HCT116 (cell line): Measurements from ENCODE around the gene TSC22D4. TPM values are rescaled to one million over a fixed set of nuclear protein-coding genes. Genes with fewer than 3 reads are reported as not detected.
"Not testable (repeated sequence)": the region's sequence is repeated elsewhere in the genome, so short reads cannot be mapped to it uniquely, and the experiment has no call there.

Experiments
- ATAC-seq: fragments of 200-7000 bp; cut with Tn5 transposase; 2 replicates; pipeline ENCODE4 v1.9.1; 2020; ENCODE audit warnings: mild to moderate bottlenecking, moderate library complexity
- Bru-seq: library from RNA; stranded (reverse); fragments of 400-500 nt; gene quantifications from one replicate; lab custom pipeline; 2021; lab: Mats Ljungman, UMichigan
- BruChase-seq, 2 experiments: library from RNA; stranded (reverse); fragments of 400-500 nt; gene quantifications; one replicate each; lab custom pipeline; 2021; lab: Mats Ljungman, UMichigan
- BruUV-seq: library from RNA; stranded (reverse); fragments of 400-500 nt; replicated peaks from 2 replicates; lab custom pipeline; 2021; lab: Mats Ljungman, UMichigan
- CTCF ChIA-PET: fragments of 300-600 bp; sonication (Branson Sonifier 250); formaldehyde crosslinking; loops from one replicate; lab custom pipeline; 2021; ENCODE audit warnings: antibody characterized with exemption; lab: Charles Lee
- POLR2A ChIA-PET: fragments of 300-600, 350-600 bp; sonication (Branson Sonifier 250); formaldehyde crosslinking; loops from one replicate; lab custom pipeline; 2021; ENCODE audit warnings: antibody characterized with exemption; lab: Charles Lee
- RAD21 ChIA-PET, 2 experiments: fragments of 300-600 bp; sonication (Branson Sonifier 250); formaldehyde crosslinking; loops; one replicate each; lab custom pipeline; 2023; ENCODE audit warnings: low total read pairs in 2 of 2; ENCODE audit not compliant: uncharacterized antibody in 2 of 2, unreplicated experiment in 2 of 2, low non-redundant PET in 1 of 2; lab: Charles Lee
- DNase-seq: peaks from one replicate; pipeline ENCODE4 v3.0.0-alpha.2; 2010; ENCODE audit warnings: low read depth, low spot score
- H2AFZ ChIP-seq: fragments of 200-600 bp; shearing (Covaris generic), sonication (generic); 2 replicates; pipeline ENCODE4 v1.6.1; 2017; ENCODE audit warnings: low read depth, mixed run types, mixed read lengths, antibody characterized with exemption, low read length; ENCODE audit not compliant: poor library complexity, severe bottlenecking
- H3K27ac ChIP-seq: 2 replicates; pipeline ENCODE4 v1.5.1; 2012; ENCODE audit warnings: low read depth, low read length
- H3K27me3 ChIP-seq: fragments of 200-600 bp; sonication (generic); 2 replicates; pipeline ENCODE4 v1.6.1; 2016; ENCODE audit warnings: mixed run types, low read length, mixed read lengths; ENCODE audit not compliant: insufficient read depth
- H3K36me3 ChIP-seq, 2 experiments: fragments of 200-500 bp in 1 of 2; fragments of 200-600 bp in 1 of 2; sonication (Bioruptor generic) in 1 of 2; sonication (generic) in 1 of 2; 2 replicates each; pipeline versions ENCODE4 v1.5.1 to v1.6.1; 2014 to 2016; ENCODE audit warnings: low read length in 2 of 2, inconsistent platforms in 1 of 2, mixed read lengths in 1 of 2, mixed run types in 1 of 2; ENCODE audit not compliant: insufficient read depth in 2 of 2, control insufficient read depth in 1 of 2
- H3K4me1 ChIP-seq, 2 experiments: fragments of 200-600 bp in 1 of 2; sonication (generic) in 1 of 2; 2 replicates each; pipeline versions ENCODE4 v1.5.1 to v1.6.1; 2012 to 2017; ENCODE audit warnings: low read length in 2 of 2, inconsistent platforms in 1 of 2, mild to moderate bottlenecking in 1 of 2, mixed read lengths in 1 of 2, mixed run types in 1 of 2, moderate library complexity in 1 of 2; ENCODE audit not compliant: insufficient read depth in 2 of 2, control insufficient read depth in 1 of 2
- H3K4me2 ChIP-seq: fragments of 200-600 bp; sonication (generic); 2 replicates; pipeline ENCODE4 v1.6.1; 2017; ENCODE audit warnings: mixed run types, low read length, mixed read lengths
- H3K4me3 ChIP-seq, 2 experiments: fragments of 200-600 bp in 1 of 2; sonication (generic) in 1 of 2; replicated peaks in 1 of 2; 2 replicates each; pipeline ENCODE4 v1.5.1; 2011 to 2016; ENCODE audit warnings: low read length in 2 of 2, control low read depth in 1 of 2, low read depth in 1 of 2, mild to moderate bottlenecking in 1 of 2, mixed read lengths in 1 of 2, mixed run types in 1 of 2
- H3K79me2 ChIP-seq: fragments of 200-600 bp; sonication (generic); 2 replicates; pipeline ENCODE4 v1.6.1; 2017; ENCODE audit warnings: mild to moderate bottlenecking, mixed run types, low read length, moderate library complexity, mixed read lengths; ENCODE audit not compliant: insufficient read depth
- H3K9ac ChIP-seq: fragments of 200-600 bp; sonication (generic); 2 replicates; pipeline ENCODE4 v1.6.1; 2016; ENCODE audit warnings: low read length, mixed read lengths
- H3K9me2 ChIP-seq: fragments of 200-600 bp; sonication (generic), shearing (Covaris generic); 2 replicates; pipeline ENCODE4 v1.6.1; 2017; ENCODE audit warnings: mixed run types, mild to moderate bottlenecking, moderate library complexity; ENCODE audit not compliant: insufficient read depth
- H3K9me3 ChIP-seq, 2 experiments: fragments of 200-500 bp in 1 of 2; fragments of 200-600 bp in 1 of 2; sonication (Bioruptor generic) in 1 of 2; sonication (generic) in 1 of 2; 2 replicates each; pipeline ENCODE4 v1.6.1; 2014 to 2017; ENCODE audit warnings: low read length in 2 of 2, mixed read lengths in 2 of 2, inconsistent platforms in 1 of 2, low read depth in 1 of 2, mild to moderate bottlenecking in 1 of 2, mixed run types in 1 of 2, moderate library complexity in 1 of 2; ENCODE audit not compliant: control insufficient read depth in 1 of 2, insufficient read depth in 1 of 2
- H4K20me1 ChIP-seq: fragments of 200-600 bp; sonication (generic), shearing (Covaris generic); 2 replicates; pipeline ENCODE4 v1.6.1; 2017; ENCODE audit warnings: mixed run types, mild to moderate bottlenecking, moderate library complexity; ENCODE audit not compliant: insufficient read depth
- CBX3 ChIP-seq: IDR thresholded peaks from 2 replicates; pipeline ENCODE4 v1.6.1; 2012; ENCODE audit warnings: low read depth
- FOSL1 ChIP-seq: IDR thresholded peaks from 2 replicates; pipeline ENCODE4 v1.6.1; 2012; ENCODE audit warnings: low read depth
- POLR2AphosphoS5 ChIP-seq: IDR thresholded peaks from 2 replicates; pipeline ENCODE4 v1.6.1; 2011; ENCODE audit warnings: mild to moderate bottlenecking, low read depth, low read length, moderate library complexity
- ZFX ChIP-seq: fragments of 450-650 bp; IDR thresholded peaks from 2 replicates; pipeline ENCODE4 v1.6.1; 2017
- ZNF274 ChIP-seq: fragments of 200-500 bp; sonication (Bioruptor generic); IDR thresholded peaks from 2 replicates; pipeline ENCODE4 v1.6.1; 2014; ENCODE audit warnings: mild to moderate bottlenecking, low read depth, low read length, inconsistent platforms
- intact Hi-C: fragments of 100-400 bp; cut with micrococcal nuclease; formaldehyde crosslinking; loops from 2 replicates; pipeline ENCODE4 v1.10.0; 2022
- long read RNA-seq: library from polyadenylated mRNA; unstranded; transcript quantifications from one replicate; pipeline ENCODE4 v2.0.0, GENCODE V29; 2021; ENCODE audit not compliant: unreplicated experiment
- polyA plus RNA-seq: library from polyadenylated mRNA; unstranded; fragments of >200 nt; gene quantifications from 2 replicates; pipeline ENCODE4 v1.2.1, GENCODE V29; 2012; ENCODE audit warnings: missing spikeins
- total RNA-seq: library from RNA; stranded (reverse); gene quantifications from one replicate; pipeline ENCODE4 v1.2.1, GENCODE V29; 2021; ENCODE audit not compliant: unreplicated experiment

TSC22D4 gene
- 36.9 TPM for total RNA-seq
- 24.9 and 27.4 TPM in 2 replicates for polyA plus RNA-seq
- Bru-seq, nascent RNA: percentile 55 among the genes with signal in this experiment
- percentile 69 among the genes with signal in this experiment for BruChase-seq, experiment 1, labeled RNA remaining after a 6-hour chase
- percentile 69 among the genes with signal in this experiment for BruChase-seq, experiment 2, labeled RNA remaining after a 2-hour chase
- long read RNA-seq, partial matches to known transcripts: 14 of 33 reads
- long read RNA-seq, other reads (novel, unspliced or antisense): 15 of 33 reads

GRCh38 chr7:100478958-100479660 is at the start of gene TSC22D4:
Gene TSC22D4 (minus strand): TSS chr7:100479214. CDS start chr7:100478038, 1,176 bp downstream.
- POLR2A ChIA-PET: interaction anchor here (0.6 to 1.2 kb wide), 7 partner anchors 24 to 427 kb away, joined by 3 to 5 read pairs (median 3); partner anchors contain the start of genes FBXO24, GIGYF1, LRCH4 and ZCWPW1
- peaks cover 6% of the 10 kb centered on the region; the same call in 1 of the 2 replicates for H3K79me2 ChIP-seq
- RAD21 ChIA-PET: interaction anchor here (0.9 to 1.0 kb wide), 2 partner anchors 9 to 13 kb away, joined by 4 read pairs; no protein-coding TSS in a partner anchor
- H4K20me1 ChIP-seq: no peaks in the 10 kb centered on the region
- H3K9me2 ChIP-seq: no peaks in the 10 kb centered on the region
- DNase-seq: peak; percentile 74
- no peak for TF ChIP-seq FOSL1
- TF ChIP-seq ZNF274: no peak
- peak; percentile 77 for TF ChIP-seq POLR2AphosphoS5
- 0 out of 2 replicates have a peak, but pooled peaks have one; percentile 24 for TF ChIP-seq ZFX
- no peak for TF ChIP-seq CBX3
- peak; percentile 75 for ATAC-seq
- no peaks in the 10 kb centered on the region for H3K27me3 ChIP-seq
- H3K4me2 ChIP-seq: peak within 1 kb of the TSS; percentile 81
- H3K9ac ChIP-seq: peak within 1 kb of the TSS; percentile 80
- H3K27ac ChIP-seq: peak within 1 kb of the TSS; percentile 83
- CTCF ChIA-PET: interaction anchor here (1.0 to 3.3 kb wide), 3 partner anchors 9 to 80 kb away, joined by 3 to 14 read pairs (median 4); partner anchors contain the start of gene ZCWPW1
- no TSS peak for BruUV-seq
- peaks cover 0 to 2% of the 10 kb centered on the region in 2 experiments; a peak in 1 of 4 replicates for H3K36me3 ChIP-seq
- peak within 1 kb of the TSS; percentile 73 to 94 for H3K4me3 ChIP-seq
- H3K9me3 ChIP-seq: no peaks in the 10 kb centered on the region
- peak within 1 kb of the TSS; percentile 6 for H2AFZ ChIP-seq
- intact Hi-C loops: no loop called here
- H3K4me1 ChIP-seq: peaks cover 8 to 29% of the 10 kb centered on the region in 2 experiments

GRCh38 chr7:100528108-100528866 is 49.3 kb upstream of the TSC22D4 start:
- ATAC-seq, H3K9me3 ChIP-seq, H3K79me2 ChIP-seq, DNase-seq, H4K20me1 ChIP-seq, H3K4me3 ChIP-seq, H3K27me3 ChIP-seq, H3K9me2 ChIP-seq, H2AFZ ChIP-seq, RAD21 ChIA-PET, H3K4me1 ChIP-seq, BruUV-seq, H3K9ac ChIP-seq, H3K4me2 ChIP-seq, POLR2A ChIA-PET, CTCF ChIA-PET, H3K27ac ChIP-seq, intact Hi-C loops, H3K36me3 ChIP-seq: not testable (repeated sequence)

- H3K4me3 ChIP-seq, H3K9ac ChIP-seq, intact Hi-C loops, H4K20me1 ChIP-seq, POLR2A ChIA-PET, H3K27ac ChIP-seq, H3K9me3 ChIP-seq, ATAC-seq, DNase-seq, RAD21 ChIA-PET, H2AFZ ChIP-seq, H3K9me2 ChIP-seq, H3K36me3 ChIP-seq, H3K79me2 ChIP-seq, CTCF ChIA-PET, H3K4me2 ChIP-seq, BruUV-seq, H3K4me1 ChIP-seq, H3K27me3 ChIP-seq: not testable (repeated sequence)
Observed at GRCh38 chr7:100523192-100523591, 44.2 kb upstream of the TSC22D4 start.
